WTC11 (cell line): Measurements from ENCODE around the gene VWA8.

Experiments
- CREM ChIP-seq: sonication (generic); formaldehyde crosslinking; IDR thresholded peaks from 2 replicates; pipeline ENCODE4 v1.8.1; 2022; ENCODE audit warnings: mild to moderate bottlenecking, missing genetic modification reagents, moderate library complexity
- ESRRA ChIP-seq: sonication (generic); formaldehyde crosslinking; IDR thresholded peaks from 2 replicates; pipeline ENCODE4 v1.8.1; 2022; ENCODE audit warnings: mild to moderate bottlenecking, missing genetic modification reagents, borderline replicate concordance
- JUN ChIP-seq: sonication (generic); formaldehyde crosslinking; IDR thresholded peaks from 2 replicates; pipeline ENCODE4 v1.8.0; 2023; ENCODE audit warnings: mild to moderate bottlenecking, missing genetic modification reagents
- NR1H2 ChIP-seq: sonication (generic); formaldehyde crosslinking; IDR thresholded peaks from 2 replicates; pipeline ENCODE4 v1.9.0; 2021; ENCODE audit warnings: mild to moderate bottlenecking, moderate library complexity, missing genetic modification reagents
- RORB ChIP-seq: fragments of 250-450 bp; sonication (Bioruptor Pico); IDR thresholded peaks from 2 replicates; pipeline ENCODE4 v1.9.0; 2021; ENCODE audit warnings: mild to moderate bottlenecking
- SMAD4 ChIP-seq: sonication (generic); formaldehyde crosslinking; IDR thresholded peaks from 2 replicates; pipeline ENCODE4 v1.8.0; 2022; ENCODE audit warnings: mild to moderate bottlenecking, missing genetic modification reagents
- ZNF423 ChIP-seq: fragments of 250-450 bp; sonication (Bioruptor Pico); IDR thresholded peaks from 2 replicates; pipeline ENCODE4 v2.1.2; 2022; ENCODE audit warnings: mild to moderate bottlenecking, moderate library complexity
- TF ChIP-seq, protein P1 (sequence below): fragments of 200-600 bp; IDR thresholded peaks from 2 replicates; pipeline ENCODE4 v1.8.0; 2022; ENCODE audit warnings: antibody characterized with exemption

DNA sequence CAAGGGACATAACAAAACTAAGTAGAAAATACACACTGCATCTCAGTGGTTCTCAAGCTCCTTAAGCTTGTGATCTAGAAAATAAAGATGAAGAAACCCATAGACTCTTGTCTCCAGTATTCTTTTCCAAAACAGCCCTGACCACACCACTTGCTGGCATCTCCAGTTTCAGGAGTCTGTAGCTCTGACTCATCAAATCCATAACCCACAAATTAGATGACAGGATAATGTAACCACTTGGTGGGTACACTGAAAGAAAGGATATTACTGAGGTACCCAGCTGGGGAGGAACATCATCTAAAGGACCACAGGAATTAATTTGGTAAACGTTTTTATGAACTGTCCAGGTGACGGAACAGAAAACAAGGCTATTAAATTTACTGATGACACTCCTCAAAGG, 214.7 kb downstream of the VWA8 start:
- TF ChIP-seq JUN (CRISPR knock-in tag), result no peak
- TF ChIP-seq, protein P1, sequence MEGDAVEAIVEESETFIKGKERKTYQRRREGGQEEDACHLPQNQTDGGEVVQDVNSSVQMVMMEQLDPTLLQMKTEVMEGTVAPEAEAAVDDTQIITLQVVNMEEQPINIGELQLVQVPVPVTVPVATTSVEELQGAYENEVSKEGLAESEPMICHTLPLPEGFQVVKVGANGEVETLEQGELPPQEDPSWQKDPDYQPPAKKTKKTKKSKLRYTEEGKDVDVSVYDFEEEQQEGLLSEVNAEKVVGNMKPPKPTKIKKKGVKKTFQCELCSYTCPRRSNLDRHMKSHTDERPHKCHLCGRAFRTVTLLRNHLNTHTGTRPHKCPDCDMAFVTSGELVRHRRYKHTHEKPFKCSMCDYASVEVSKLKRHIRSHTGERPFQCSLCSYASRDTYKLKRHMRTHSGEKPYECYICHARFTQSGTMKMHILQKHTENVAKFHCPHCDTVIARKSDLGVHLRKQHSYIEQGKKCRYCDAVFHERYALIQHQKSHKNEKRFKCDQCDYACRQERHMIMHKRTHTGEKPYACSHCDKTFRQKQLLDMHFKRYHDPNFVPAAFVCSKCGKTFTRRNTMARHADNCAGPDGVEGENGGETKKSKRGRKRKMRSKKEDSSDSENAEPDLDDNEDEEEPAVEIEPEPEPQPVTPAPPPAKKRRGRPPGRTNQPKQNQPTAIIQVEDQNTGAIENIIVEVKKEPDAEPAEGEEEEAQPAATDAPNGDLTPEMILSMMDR, result no peak
- no peak for TF ChIP-seq ESRRA (CRISPR knock-in tag)
- no peak for TF ChIP-seq RORB (CRISPR knock-in tag)
- no peak for TF ChIP-seq NR1H2 (CRISPR knock-in tag)
- TF ChIP-seq SMAD4 (CRISPR knock-in tag), result no peak
- no peak for TF ChIP-seq ZNF423
- TF ChIP-seq CREM (CRISPR knock-in tag), result no peak
